ENCODE results near the gene FGD3. TPM values are rescaled to one million over a fixed set of nuclear protein-coding genes. Genes with fewer than 3 reads are reported as not detected.

Gene FGD3
- total RNA-seq, 2 experiments from 2014 or later = 91.0 to 95.7 TPM

GRCh38 chr9:92988215-92988768 lies 41.0 kb downstream of the FGD3 start:
- peaks cover 68% of the 10 kb centered on the region for H3K4me1 ChIP-seq (ENCODE audit: insufficient read depth, low read length)
- H3K36me3 ChIP-seq (ENCODE audit: insufficient read depth, low read length) = peaks cover 70% of the 10 kb centered on the region
- DNase-seq = peak in 1 of 14 experiments; percentile 33
- no peaks in the 10 kb centered on the region for H3K27me3 ChIP-seq (ENCODE audit: control insufficient read depth in 1 of 2, insufficient read depth in 2 of 2, low read length in 2 of 2)
- no peak for ATAC-seq (ENCODE audit: poor library complexity)
- H3K27ac ChIP-seq (ENCODE audit: low read depth in 1 of 2, low read length in 2 of 2) = peak overlapping the region; percentile 10 to 38
- Mint-ChIP-seq H3K9me3 (peaks cover 2% of the 10 kb centered on the region), H3K4me3 (peak overlapping the region; percentile 52), H3K4me1 (ENCODE audit: low read depth) (peaks cover 89% of the 10 kb centered on the region), H3K36me3 (ENCODE audit: low read depth) (peaks cover 87% of the 10 kb centered on the region), H3K27ac (peak overlapping the region; percentile 75), H3K27me3 (no peaks in the 10 kb centered on the region)
- no peak overlapping the region for H3K4me3 ChIP-seq (ENCODE audit: low read length)
- POLR2A ChIA-PET = interaction anchor here (2.6 kb wide), 1 partner anchor 22 kb away, joined by 9 read pairs; no protein-coding TSS in a partner anchor
- TF ChIP-seq CTCF (IDR thresholded peaks at IDR 0.05) = no peak
- CTCF ChIA-PET = interaction anchor here (1.2 kb wide), 1 partner anchor 15 kb away, joined by 6 read pairs; no protein-coding TSS in a partner anchor
- intact Hi-C loops (cut with DNase I, micrococcal nuclease) = no loop called here
- H3K9me3 ChIP-seq (ENCODE audit: control insufficient read depth in 1 of 2, insufficient read depth in 1 of 2, low read length in 2 of 2) = peaks cover 1 to 4% of the 10 kb centered on the region in 2 experiments

- peak overlapping the region in 1 of 2 donors; percentile 50 for H3K27ac ChIP-seq (ENCODE audit: low read depth in 1 of 2, low read length in 2 of 2)
- H3K9me3 ChIP-seq (ENCODE audit: control insufficient read depth in 1 of 2, insufficient read depth in 1 of 2, low read length in 2 of 2) = no peaks in the 10 kb centered on the region
- Mint-ChIP-seq H3K27ac (peak overlapping the region; percentile 75), H3K4me1 (ENCODE audit: low read depth) (peaks cover 92% of the 10 kb centered on the region), H3K9me3 (peaks cover 2% of the 10 kb centered on the region), H3K27me3 (no peaks in the 10 kb centered on the region), H3K36me3 (ENCODE audit: low read depth) (peaks cover 87% of the 10 kb centered on the region), H3K4me3 (peak overlapping the region; percentile 59)
- ChIA-PET POLR2A (interaction anchor here (0.6 to 2.6 kb wide), 4 partner anchors 10 to 62 kb away, joined by 3 to 8 read pairs (median 7); no protein-coding TSS in a partner anchor), CTCF (interaction anchor here (0.6 to 1.9 kb wide), 6 partner anchors 14 to 168 kb away, joined by 3 to 8 read pairs (median 4); no protein-coding TSS in a partner anchor)
- TF ChIP-seq CTCF (IDR thresholded peaks at IDR 0.05) = no peak
- peaks cover 62% of the 10 kb centered on the region for H3K36me3 ChIP-seq (ENCODE audit: insufficient read depth, low read length)
- peak; percentile 75 for ATAC-seq (ENCODE audit: poor library complexity)
- DNase-seq = peak in 2 of 14 experiments; percentile 46 to 53
- intact Hi-C loops (cut with DNase I, micrococcal nuclease) = no loop called here
- H3K4me3 ChIP-seq (ENCODE audit: low read length) = no peak overlapping the region
- no peaks in the 10 kb centered on the region for H3K27me3 ChIP-seq (ENCODE audit: control insufficient read depth in 1 of 2, insufficient read depth in 2 of 2, low read length in 2 of 2)
- peaks cover 68% of the 10 kb centered on the region for H3K4me1 ChIP-seq (ENCODE audit: insufficient read depth, low read length)
Observed at GRCh38 chr9:92989561-92989960, 42.2 kb downstream of the FGD3 start.

- peaks cover 59% of the 10 kb centered on the region for H3K4me1 ChIP-seq (ENCODE audit: insufficient read depth, low read length)
- peaks cover 93% of the 10 kb centered on the region for H3K36me3 Mint-ChIP-seq (ENCODE audit: low read depth)
Observed at GRCh38 chr9:92990461-92990860, 43.1 kb downstream of the FGD3 start.

More at GRCh38 chr9:92990461-92990860, 43.1 kb downstream of the FGD3 start:
- Mint-ChIP-seq H3K4me3 (peak overlapping the region; percentile 35), H3K4me1 (ENCODE audit: low read depth) (peaks cover 97% of the 10 kb centered on the region), H3K27ac (peak overlapping the region; percentile 75), H3K9me3 (peaks cover 2% of the 10 kb centered on the region), H3K27me3 (no peaks in the 10 kb centered on the region)
- DNase-seq (no peak), ATAC-seq (ENCODE audit: poor library complexity) (no peak)
- CTCF ChIA-PET = interaction anchor here (1.3 to 1.9 kb wide), 3 partner anchors 13 to 33 kb away, joined by 4 to 8 read pairs (median 5); no protein-coding TSS in a partner anchor
- POLR2A ChIA-PET = interaction anchor here (0.8 to 2.6 kb wide), 6 partner anchors 10 to 74 kb away, joined by 3 to 8 read pairs (median 6); no protein-coding TSS in a partner anchor
- intact Hi-C loops (cut with DNase I, micrococcal nuclease) = no loop called here
- Histone ChIP-seq H3K27me3 (ENCODE audit: control insufficient read depth in 1 of 2, insufficient read depth in 2 of 2, low read length in 2 of 2) (no peaks in the 10 kb centered on the region), H3K9me3 (ENCODE audit: control insufficient read depth in 1 of 2, insufficient read depth in 1 of 2, low read length in 2 of 2) (no peaks in the 10 kb centered on the region), H3K36me3 (ENCODE audit: insufficient read depth, low read length) (peaks cover 56% of the 10 kb centered on the region), H3K27ac (ENCODE audit: low read depth in 1 of 2, low read length in 2 of 2) (peak overlapping the region in 1 of 2 donors; percentile 21), H3K4me3 (ENCODE audit: low read length) (no peak overlapping the region)
- TF ChIP-seq CTCF (IDR thresholded peaks at IDR 0.05) = no peak
